ENCODE measurements around the gene DRC3.

The DRC3 gene

DNA sequence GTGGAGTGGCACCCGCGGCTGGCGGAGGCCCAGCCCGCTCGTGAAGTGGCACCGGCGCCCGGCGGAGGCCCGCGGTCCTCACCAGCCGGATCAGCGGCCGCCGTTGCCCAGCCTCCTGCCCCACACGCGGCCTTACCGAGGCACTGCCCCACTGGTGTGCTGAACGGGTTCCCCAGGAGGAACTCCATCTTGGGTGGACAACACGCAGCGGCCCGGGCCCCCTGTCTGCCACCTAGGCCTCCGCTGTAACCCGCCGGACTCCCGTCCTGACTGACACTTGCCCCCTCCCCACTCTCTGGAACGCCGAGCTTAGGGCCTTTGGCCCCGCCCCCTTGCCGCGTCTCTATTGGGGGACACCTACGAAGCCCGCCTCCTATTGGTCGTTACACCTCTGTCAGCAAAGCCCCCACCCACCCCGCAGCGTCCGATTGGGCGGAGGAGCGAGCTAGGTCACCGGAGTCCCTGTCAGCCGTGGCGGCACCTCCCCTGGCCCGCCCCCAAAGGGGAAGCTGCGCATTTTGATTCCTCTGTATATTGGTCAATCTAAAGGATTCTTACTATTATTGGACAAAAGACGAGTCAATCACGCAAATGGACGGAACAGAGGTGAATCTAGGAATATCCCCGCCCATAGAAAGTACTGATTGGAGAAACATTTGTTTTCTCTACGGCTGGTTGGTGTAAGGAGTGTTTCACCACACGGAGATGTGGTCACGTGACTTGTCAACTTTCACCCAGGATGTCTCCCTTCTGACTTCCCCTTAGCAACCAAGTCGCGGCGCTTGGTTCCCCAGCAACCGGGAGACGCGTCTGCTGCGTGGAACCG is at the start of gene DRC3, which contains the start of gene TOM1L2:
Gene DRC3, plus strand, starts transcription at position 737 of the 826 bp plus-strand sequence. CDS start 4,737 bp downstream, outside the sequence.
Gene TOM1L2, minus strand, starts transcription at position 275 of the 826 bp plus-strand sequence. Its CDS starts 87 bp downstream, at position 188.
- Histone ChIP-seq H3K4me3 (ENCODE audit: low read depth, low read length) (peak within 1 kb of the TSS; percentile 96), H3K4me2 (ENCODE audit: low read length) (peak within 1 kb of the TSS; percentile 97), H3K9ac (peak within 1 kb of the TSS; percentile 55), H3K36me3 (ENCODE audit: control insufficient read depth, insufficient read depth, low read length) (no peaks in the 10 kb centered on the region), H3K9me3 (ENCODE audit: control insufficient read depth, low read length) (no peaks in the 10 kb centered on the region), H3K4me1 (peaks cover 10% of the 10 kb centered on the region), H3K27me3 (ENCODE audit: control insufficient read depth, insufficient read depth, low read length) (no peaks in the 10 kb centered on the region), H3K27ac (peak within 1 kb of the TSS; percentile 87), H3K79me2 (peaks cover 40% of the 10 kb centered on the region), H2AFZ (peak within 1 kb of the TSS; percentile 81)
- no peak for TF ChIP-seq CTCF (IDR thresholded peaks at IDR 0.05)

DNA sequence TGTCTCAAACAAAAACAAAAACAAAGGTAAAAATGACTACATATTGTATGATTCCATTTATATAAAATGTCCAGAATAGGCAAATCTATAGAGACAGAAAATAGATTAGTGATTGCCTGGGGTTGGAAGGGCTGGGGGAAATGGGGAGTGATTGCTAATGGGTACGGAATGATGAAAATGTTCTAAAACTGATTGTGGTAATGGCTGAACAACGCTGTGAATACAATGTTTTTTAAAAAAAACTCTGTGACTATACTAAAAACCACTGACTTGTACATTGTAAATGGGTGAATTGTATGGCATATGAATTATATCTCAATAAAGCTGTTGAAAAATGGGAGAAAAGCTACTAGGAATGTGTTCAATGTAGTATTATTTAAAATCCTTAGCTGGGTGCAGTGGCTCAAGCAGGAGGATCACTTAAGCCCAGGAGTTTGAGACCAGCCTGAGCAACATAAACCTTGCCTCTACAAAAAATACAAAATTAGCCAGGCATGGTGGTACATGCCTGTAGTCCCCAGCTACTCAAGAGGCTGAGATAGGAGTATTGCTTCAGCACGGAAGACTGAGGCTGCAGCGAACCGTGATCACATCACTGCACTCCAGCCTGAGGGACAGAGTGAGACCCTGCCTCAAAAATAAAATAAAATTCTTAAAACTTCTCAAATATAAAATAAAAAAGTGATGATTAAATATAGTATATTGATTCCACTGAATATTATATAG is 48.4 kb upstream of the DRC3 start:
- no peak overlapping the region for H2AFZ ChIP-seq
- no peak overlapping the region for H3K9ac ChIP-seq
- H3K27me3 ChIP-seq (ENCODE audit: control insufficient read depth, insufficient read depth, low read length) = no peaks in the 10 kb centered on the region
- no peaks in the 10 kb centered on the region for H3K9me3 ChIP-seq (ENCODE audit: control insufficient read depth, low read length)
- H3K79me2 ChIP-seq = peaks cover 38% of the 10 kb centered on the region
- peaks cover 18% of the 10 kb centered on the region for H3K4me1 ChIP-seq
- no peak for TF ChIP-seq CTCF (IDR thresholded peaks at IDR 0.05)
- no peak overlapping the region for H3K27ac ChIP-seq
- H3K4me2 ChIP-seq (ENCODE audit: low read length) = no peak overlapping the region
- H3K36me3 ChIP-seq (ENCODE audit: control insufficient read depth, insufficient read depth, low read length) = no peaks in the 10 kb centered on the region
- H3K4me3 ChIP-seq (ENCODE audit: low read depth, low read length) = no peak overlapping the region

- Histone ChIP-seq H3K27me3 (ENCODE audit: control insufficient read depth, insufficient read depth, low read length) (no peaks in the 10 kb centered on the region), H3K4me3 (ENCODE audit: low read depth, low read length) (no peak overlapping the region), H3K9me3 (ENCODE audit: control insufficient read depth, low read length) (no peaks in the 10 kb centered on the region), H3K4me2 (ENCODE audit: low read length) (no peak overlapping the region), H3K4me1 (peaks cover 20% of the 10 kb centered on the region), H3K36me3 (ENCODE audit: control insufficient read depth, insufficient read depth, low read length) (no peaks in the 10 kb centered on the region), H3K9ac (no peak overlapping the region), H3K79me2 (peaks cover 38% of the 10 kb centered on the region), H3K27ac (no peak overlapping the region), H2AFZ (no peak overlapping the region)
- no peak for TF ChIP-seq CTCF (IDR thresholded peaks at IDR 0.05)
Measured at GRCh38 chr17:17924857-17925250, 47.8 kb upstream of the DRC3 start.

DNA sequence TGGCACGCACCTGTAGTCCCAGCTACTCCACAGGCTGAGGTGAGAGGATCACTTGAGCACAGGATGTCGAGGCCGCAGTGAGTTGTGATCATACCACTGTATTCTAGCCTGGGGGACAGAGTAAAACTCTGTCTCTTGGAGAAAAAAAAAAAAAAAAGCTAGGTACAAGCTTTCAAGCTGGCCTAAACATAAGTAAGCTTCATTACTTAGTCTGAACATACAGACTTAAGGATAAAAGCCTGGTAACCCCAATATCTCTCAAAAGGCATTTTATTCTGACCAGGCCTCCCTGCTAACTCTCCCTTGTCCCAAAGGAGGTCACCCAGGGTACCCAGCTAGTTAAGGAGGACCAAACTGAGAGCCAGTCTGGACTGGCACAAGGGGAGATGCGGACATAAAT is 46.6 kb upstream of the DRC3 start:
- TF ChIP-seq CTCF (IDR thresholded peaks at IDR 0.05) = no peak
- Histone ChIP-seq H3K27ac (no peak overlapping the region), H3K4me2 (ENCODE audit: low read length) (no peak overlapping the region), H3K27me3 (ENCODE audit: control insufficient read depth, insufficient read depth, low read length) (no peaks in the 10 kb centered on the region), H3K79me2 (peaks cover 47% of the 10 kb centered on the region), H3K9me3 (ENCODE audit: control insufficient read depth, low read length) (no peaks in the 10 kb centered on the region), H3K4me3 (ENCODE audit: low read depth, low read length) (no peak overlapping the region), H3K4me1 (peaks cover 21% of the 10 kb centered on the region), H3K36me3 (ENCODE audit: control insufficient read depth, insufficient read depth, low read length) (no peaks in the 10 kb centered on the region), H2AFZ (no peak overlapping the region), H3K9ac (no peak overlapping the region)

Measured in parathyroid adenoma (tissue), 2 donors.